Measurements from ENCODE around the gene NEURL1B.

DNA sequence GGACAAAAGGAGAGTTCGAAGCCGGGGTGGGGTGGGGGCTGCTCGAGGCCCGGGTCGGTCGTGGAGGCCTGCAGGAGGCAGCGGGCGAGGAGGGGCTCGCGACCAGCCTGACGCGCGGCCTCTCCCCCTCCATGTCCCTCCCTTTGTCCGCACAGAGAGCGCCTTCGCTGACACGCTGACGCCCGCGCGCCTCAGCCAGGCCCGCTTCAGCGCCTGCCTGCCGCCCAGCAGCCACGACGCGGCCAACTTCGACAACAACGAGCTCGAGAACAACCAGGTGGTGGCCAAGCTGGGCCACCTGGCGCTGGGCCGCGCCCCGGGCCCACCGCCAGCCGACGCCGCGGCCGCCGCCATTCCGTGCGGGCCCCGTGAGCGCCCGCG lies 42.2 kb downstream of the NEURL1B start:
- TF ChIP-seq CTCF (IDR thresholded peaks at IDR 0.05; ENCODE audit: low read depth, low read length) = no peak
- no peak for TF ChIP-seq POLR2A (IDR thresholded peaks at IDR 0.05; ENCODE audit: extremely low read depth, insufficient read length)
